Body of pancreas (tissue), 4 donors: ENCODE measurements around the gene NFYC.

Experiments
- POLR2A ChIP-seq, 3 donors: fragments of 450-650 bp; IDR thresholded peaks; one replicate each; pipeline ENCODE4 v1.6.1; 2016; ENCODE audit warnings: antibody characterized with exemption in 3 of 3, mild to moderate bottlenecking in 2 of 3
- TF ChIP-seq, protein P1 (sequence below), 7 experiments: fragments of 450-650 bp in 4 of 7; fragments of 200-600 bp in 3 of 7; sonication (generic) in 3 of 7; IDR thresholded peaks; one replicate each; pipeline ENCODE4 v1.5.1; 2016 to 2019; ENCODE audit warnings: antibody characterized with exemption in 7 of 7

DNA sequence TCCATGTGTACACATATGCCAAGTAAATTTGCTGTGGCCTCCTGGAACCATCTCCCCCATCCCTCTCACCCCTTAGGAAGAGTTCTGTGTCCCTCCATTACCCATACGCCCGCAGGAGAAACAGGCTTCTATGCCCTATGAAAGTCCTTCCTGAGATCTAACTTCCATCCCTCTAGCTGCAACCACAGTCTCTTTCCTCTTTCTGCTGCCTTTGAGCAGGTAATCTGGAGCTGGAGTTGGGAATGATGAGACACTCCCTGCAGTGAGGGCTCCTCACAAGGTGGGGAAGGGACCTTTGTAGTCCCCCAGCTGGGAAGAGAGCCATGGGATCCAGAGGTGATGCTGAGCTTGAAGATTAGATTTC lies 90.1 kb downstream of the NFYC start:
- TF ChIP-seq, protein P1, sequence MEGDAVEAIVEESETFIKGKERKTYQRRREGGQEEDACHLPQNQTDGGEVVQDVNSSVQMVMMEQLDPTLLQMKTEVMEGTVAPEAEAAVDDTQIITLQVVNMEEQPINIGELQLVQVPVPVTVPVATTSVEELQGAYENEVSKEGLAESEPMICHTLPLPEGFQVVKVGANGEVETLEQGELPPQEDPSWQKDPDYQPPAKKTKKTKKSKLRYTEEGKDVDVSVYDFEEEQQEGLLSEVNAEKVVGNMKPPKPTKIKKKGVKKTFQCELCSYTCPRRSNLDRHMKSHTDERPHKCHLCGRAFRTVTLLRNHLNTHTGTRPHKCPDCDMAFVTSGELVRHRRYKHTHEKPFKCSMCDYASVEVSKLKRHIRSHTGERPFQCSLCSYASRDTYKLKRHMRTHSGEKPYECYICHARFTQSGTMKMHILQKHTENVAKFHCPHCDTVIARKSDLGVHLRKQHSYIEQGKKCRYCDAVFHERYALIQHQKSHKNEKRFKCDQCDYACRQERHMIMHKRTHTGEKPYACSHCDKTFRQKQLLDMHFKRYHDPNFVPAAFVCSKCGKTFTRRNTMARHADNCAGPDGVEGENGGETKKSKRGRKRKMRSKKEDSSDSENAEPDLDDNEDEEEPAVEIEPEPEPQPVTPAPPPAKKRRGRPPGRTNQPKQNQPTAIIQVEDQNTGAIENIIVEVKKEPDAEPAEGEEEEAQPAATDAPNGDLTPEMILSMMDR (IDR thresholded peaks at IDR 0.05) = no peak
- TF ChIP-seq POLR2A (IDR thresholded peaks at IDR 0.05) = no peak
